ENCODE data around the gene DNPH1.

Gene DNPH1

DNA sequence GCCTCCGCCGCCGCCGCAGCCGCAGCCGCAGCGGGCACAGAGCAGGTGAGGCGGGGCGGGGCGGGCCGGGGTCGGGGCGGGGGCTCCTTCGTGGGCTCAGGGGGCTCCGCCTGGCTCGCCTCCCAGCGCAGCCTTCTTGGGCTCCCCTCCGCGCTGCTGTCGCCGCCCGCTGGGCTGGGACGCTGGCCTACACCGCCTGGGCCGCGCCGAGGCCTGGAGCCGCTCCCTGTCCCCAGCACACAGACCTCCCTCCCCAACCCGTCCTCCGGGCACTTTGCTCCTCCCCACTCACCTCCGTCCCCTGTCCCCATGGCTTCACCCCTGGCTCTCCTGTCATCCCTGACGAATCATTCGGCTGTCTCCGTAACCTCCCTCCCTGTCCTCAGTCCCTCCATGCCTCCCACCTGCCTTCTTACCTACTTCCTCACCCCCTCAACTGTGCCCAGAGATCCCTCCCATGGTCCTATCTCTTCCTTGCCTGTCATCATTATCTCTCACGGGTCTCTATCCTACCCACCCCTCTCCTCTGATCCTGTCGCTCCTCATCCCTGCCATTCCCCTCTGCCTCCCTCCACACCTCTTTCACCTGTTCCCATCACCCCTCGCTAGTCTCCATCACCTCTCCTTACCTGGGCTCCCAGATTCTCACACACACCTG lies 14.5 kb upstream of the DNPH1 start:
- no peak for DNase-seq

DNA sequence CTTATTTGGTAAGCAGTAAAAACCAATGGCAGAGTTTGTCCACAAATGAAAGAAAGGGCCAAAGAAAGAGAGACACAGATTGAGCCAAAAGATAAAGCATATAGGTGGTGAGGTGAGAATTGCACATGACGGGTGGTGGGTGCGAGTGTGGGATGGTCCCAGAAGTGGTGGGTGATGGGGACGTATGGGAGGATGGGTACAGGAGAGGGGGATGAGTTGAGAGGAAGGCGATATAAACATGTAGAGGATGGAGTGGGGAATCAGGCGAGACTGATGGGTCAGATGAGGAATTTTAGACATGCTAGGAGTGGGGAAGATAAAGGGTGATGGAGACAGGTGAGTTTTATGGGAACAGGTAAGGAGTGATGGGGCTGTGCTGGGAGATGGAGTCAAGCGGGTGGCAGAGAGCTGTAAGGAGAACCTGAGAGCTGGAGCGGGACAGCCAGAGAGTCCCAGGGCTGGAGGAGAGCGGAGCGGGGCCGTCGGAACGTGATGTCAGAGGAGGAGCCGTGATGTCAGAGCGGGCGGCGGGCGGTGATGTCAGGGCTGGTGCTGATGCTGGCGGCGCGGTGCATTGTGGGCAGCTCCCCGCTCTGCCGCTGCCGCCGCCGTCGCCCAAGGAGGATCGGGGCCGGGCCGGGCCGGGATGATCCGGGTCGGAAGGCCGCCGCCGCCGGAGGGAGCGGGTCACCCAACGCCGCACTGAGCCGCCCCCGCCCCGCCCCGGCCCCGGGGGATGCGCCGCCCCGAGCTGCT lies 13.8 kb upstream of the DNPH1 start, which contains the start of gene TTBK1:
Gene TTBK1, plus strand, starts transcription at position 574 of the 756 bp plus-strand sequence. CDS start 3,180 bp downstream, outside the sequence.
- DNase-seq = peak; percentile 33

DNA sequence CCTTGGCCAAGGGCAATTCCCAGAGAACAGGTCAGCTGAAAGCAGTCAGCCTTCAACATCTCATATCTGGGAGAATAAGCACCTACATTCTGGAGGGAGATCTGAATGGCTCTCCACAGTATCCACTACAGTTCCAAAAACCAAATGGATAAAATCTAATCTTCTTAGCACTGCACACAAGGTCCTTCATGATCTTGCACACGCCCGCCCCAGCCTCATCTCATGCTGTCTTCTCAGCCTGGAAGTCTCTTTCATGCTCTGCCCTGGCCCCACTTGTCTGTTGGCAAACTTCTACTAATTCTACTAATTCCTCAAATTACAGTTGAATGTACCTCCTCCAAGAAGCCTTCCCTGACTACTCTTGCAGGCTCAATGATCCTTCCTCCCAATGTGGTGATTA lies 12.2 kb upstream of the DNPH1 start:
- DNase-seq = no peak

DNA sequence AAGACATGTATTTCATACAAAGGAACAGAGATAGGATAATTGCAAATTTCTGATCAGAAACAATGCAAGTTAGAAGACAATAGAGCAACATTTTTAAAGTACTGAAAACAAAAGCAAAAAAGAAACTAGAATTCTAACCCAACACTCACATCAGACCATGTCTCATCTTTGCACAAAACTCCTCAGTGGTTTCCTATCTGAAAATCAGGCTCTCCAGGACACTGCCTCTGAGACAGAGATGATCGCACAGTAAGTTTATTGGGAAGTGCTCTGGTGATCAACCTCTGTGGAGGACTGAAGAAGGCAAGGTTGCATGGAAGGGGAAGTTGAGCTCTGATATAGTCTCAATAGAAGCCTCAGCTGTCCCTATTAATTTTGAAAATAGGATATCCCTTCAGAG lies 11.7 kb upstream of the DNPH1 start:
- DNase-seq = no peak

DNA sequence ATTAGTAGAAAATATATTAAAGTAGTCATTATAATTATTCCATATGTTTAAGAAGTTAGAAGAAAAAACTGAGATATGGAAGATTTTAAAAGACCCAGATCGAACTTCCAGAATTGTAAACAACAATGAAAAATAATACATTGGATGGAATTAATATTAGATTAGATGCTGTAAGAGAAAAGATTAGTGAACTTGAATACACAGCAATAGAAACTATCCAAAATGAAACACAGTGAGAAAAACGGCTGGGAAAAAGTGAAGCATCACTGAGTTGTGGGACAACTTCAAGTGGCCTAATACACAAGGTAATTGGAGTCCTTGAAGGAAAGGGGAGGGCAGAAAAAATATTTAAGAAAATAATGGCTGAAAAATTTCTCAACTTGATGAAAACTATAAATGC lies 9.8 kb upstream of the DNPH1 start:
- no peak for DNase-seq

DNA sequence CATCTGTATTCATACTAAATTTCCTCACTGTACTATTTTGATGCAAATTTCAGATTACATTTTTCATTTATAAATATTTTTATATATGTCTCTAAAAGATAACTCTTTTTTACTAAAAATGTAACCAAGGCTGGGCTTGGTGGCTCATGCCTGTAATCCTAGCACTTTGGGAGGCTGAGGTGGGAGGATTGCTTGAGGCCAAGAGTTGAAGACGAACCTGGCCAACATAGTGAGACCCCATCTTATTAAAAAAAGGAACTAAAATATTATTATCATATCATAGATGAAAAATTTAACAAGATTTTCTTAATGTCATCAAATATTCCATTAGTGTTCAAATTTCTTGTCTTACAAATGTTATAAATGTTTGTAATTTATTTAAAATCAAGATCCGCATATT lies 6.6 kb upstream of the DNPH1 start:
- no peak for DNase-seq

DNA sequence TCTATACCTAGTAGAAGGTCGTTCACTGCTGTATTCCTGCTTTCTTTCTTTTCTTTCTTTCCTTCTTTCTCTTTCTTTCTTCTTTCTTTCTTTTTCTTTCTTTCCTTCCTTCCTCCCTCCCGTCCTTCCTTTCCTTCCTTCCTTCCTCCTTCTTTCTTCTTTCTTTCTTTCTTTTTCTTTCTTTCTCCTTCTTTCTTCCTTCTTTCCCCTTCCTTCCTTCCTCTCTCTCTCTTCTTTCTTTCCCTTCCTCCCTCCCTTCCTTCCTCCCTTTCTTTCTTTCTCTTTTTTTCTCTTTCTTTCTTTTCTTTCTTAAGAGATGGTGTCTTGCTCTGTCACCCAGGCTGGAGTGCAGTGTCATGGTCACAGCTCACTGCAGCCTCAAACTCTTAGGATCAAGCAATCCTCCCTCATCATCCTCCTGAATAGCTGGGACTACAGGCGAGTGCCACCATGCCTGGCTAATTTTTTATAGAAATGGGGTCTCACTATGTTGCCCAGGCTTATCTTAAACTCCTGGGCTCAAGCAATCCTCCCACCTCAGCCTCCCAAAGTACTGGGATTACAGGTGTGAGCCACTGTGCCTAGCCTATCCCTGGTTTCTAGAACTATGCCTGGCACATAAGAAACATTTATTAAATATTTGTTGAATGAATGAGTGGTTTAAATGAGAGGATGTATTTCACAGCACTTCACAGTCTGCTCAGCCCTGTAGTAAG lies 2.6 kb upstream of the DNPH1 start:
- DNase-seq = no peak

DNA sequence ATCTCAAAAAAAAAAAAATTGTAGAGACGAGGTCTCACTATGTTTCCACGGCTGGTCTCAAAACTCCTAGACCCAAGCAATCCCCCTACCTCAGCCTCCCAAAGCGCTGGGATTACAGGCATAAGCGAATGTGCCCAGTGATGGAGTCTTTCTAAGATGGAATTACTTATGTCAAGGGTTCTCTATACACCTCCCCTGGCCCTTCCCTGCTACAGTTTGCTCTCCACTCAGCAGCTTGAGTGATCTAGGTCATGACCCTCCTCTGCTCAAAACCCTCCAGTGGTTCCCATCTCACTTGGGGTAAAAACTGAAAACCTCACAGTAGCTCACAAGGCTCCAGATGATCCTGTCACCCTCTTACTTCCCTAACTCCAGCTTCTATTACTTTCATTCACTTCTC lies 1.8 kb upstream of the DNPH1 start:
- no peak for DNase-seq

DNA sequence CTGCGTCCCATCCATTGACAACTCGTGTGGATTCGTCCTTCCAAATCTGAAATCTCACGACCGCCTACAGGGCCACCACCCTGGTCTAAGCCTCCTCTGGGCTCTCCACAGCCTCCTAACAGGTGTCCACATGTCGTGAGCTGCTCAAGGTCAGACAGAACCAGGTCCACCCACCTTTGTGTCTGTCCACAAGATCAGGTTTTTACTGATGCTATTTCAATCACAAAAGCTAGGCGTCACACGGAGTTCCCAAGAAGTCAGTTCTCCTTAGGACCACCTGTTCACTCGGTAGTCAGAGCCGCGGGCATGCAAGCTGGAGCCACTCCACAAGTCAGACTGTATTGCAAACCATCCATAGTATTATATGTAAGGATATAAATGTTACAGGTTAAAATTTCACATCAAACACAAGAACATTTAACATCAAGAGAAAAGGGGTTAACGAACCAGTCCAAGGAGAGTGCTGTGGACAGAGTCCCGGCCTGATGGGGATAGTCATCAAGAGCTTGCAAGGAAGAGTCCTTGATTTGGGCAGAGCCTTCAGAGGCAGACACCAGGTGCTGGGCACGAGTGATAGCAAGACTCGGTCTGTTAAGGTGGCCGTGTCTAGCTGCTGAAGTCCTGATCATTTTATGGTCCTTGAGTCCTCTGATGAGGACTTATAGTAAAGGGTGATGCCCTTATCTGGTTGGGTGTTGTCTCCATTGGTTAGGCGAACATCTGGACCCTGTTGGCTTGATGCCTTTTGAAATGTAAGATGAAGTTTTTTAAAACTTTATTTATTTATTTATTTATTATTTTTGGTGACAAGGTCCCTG lies 731 bp upstream of the DNPH1 start:
- no peak for DNase-seq

DNA sequence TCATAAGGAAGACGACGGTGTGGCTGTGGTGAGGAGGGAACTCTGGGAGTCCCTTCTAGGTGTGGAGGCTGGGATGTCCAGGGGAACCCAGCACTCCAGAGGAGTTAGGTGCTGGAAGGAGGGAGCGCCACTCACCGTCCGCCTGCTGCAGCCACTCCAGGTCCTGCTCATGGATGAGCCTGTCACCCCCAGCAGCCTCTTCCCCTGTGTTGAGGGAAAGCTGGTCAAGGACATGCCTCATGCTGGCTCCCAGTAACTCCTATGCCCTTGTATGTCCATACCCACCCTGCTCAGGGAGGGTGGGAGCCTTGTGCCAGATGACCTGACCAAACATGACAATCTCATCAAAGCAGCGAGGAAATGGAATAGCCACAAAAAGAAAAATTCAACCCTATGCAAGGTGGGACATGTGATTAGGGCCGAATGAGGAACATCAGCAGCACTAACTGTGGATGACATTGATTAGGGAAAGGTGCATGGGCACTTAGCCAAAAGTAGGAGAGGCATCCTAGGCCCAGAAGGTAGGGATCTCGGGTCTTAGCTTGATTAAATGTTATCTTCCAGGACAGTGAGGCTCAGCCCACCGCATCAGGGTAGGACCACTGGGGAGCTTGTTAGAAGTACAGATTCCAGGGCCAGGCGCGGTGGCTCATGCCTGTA lies 3.0 kb downstream of the DNPH1 start:
- no peak for DNase-seq

DNA sequence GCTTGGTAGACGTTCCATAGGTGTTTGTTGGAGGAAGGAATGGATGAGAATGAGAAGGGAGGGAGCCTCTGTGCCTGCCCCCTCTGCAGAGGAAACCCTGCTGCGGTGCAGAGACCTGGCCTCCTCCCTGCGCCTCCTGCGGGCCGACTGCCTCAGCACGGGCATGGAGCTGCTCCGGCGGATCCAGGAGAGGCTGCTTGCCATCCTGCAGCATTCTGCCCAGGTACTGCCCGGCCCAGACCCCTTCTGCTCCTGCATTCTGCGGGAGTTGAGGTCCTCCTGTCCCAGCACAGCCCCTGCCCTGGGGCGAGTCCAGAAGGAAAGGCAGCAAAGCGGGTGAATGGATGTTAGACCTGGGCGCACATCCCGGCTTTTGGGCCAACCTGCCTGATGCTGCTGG lies 6.1 kb downstream of the DNPH1 start:
- DNase-seq = no peak

DNA sequence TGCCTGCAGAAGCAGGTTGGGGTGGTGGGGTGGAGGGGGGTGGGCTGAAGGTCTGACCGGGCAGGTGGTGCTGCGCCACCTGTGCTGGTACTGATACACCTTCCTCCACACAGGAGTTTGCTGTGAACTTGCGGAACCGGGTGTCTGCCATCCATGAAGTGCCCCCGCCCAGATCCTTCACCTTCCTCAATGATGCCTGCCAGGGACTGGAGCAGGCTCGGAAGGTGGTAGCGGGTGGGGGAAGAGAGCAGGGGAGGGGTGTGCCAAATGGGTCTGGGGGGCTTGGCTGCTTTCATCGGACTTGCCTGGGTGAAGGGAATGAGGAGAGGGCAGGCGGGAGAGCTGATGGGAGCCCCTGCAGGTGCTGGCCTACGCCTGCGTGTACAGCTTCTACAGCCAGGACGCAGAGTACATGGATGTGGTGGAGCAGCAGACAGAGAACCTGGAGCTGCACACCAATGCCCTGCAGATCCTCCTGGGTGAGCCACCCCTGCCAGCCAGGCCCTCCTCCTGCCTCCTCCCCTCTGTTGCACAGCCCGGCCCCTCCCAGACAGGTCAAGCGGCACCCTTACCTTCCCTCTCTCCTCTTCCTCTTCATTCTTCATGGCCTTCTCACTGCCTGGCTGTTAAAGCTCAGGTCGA lies 6.7 kb downstream of the DNPH1 start:
- DNase-seq = no peak

DNA sequence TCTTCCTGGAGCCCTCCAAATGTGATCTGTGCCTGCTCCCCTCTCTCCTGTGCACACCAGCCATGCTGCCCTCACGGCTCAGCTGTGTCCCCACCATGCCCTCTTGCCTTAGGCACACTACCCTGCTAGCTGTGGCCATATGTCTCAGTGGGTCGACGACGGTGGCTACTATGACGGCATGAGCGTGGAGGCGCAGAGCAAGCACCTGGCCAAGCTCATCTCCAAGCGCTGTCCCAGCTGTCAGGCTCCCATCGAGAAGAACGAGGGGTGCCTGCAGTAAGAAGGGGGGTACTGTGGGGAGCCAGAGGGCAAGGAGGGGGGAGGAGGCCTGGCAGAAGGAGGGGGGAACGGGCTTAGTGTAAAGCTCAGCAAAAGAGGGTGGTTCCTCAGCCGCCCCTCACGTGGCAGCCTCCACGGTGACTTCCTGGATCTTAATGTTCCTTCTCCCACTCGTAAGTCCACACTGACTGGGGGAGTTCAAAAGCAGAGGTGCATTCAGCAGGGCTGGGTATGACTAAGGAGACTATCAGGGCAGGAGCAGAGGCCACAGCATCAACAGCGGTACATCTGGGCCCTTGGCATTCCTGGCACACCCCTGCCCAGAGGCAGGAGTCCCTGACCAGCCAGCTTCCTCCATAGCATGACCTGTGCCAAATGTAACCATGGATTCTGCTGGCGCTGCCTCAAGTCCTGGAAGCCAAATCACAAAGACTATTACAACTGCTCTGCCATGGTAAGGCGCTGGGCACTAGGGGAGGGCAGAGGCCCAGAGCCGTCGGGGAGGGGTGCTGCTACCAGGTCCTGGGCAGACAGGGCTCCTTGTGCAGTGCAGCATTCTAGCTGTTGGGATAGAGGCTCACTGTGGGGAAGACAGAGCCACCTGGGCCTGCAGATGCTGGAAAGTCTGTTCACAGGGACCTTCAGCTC lies 8.0 kb downstream of the DNPH1 start:
- DNase-seq = no peak

DNA sequence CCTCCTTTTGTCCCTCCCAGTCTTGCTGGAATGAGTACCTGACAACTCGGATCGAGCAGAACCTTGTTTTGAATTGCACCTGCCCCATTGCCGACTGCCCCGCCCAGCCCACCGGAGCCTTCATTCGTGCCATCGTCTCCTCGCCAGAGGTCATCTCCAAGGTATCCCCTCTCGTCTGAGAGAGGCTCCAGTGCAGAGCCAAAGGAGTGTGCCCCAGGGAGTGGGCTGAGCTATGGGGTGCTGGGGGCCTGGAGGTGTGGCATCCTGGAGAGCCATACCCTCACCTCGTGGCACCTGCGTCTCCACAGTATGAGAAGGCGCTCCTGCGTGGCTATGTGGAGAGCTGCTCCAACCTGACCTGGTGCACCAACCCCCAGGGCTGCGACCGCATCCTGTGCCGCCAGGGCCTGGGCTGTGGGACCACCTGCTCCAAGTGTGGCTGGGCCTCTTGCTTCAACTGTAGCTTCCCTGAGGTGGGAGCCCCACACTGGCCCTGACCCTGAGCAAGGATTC lies 8.8 kb downstream of the DNPH1 start:
- DNase-seq = no peak

DNA sequence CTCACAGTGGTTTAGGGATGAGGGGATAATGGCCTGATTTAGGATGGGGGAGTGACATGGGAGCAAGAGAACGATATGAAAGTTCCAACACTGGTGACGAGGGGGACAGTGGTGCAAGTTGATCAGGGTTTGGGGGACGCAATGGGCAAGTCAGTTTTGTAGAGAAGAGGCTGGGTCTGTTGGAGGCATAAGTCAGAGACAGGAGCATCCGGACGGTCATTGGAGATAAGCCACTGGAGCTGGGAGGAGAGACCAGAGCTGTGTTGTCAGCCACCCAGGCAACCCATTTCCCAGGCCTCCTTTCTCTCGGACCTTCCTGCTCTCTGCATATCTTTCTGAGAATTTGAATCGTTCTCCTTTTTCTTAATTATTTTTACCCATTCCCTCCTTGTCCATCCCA lies 9.5 kb downstream of the DNPH1 start:
- DNase-seq = no peak

DNA sequence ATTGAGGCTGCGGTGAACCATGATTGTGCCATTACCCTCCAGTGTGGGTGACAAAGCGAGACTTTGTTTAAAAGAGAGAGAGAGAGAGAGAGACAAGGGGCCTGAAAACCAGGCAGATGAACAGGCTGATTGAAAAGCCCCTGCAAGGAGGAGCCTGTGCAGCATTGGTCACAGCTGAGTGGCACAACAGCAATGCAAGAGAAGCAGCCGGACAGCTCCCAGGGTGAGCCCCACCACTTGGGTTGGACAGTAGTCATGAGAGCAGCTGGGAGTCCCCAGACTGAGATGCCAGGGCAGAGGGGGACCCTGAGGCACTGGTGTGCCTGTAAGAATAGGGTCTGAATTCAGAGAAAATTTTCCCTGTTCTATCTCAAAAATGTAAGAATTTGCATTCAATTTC lies 10.2 kb downstream of the DNPH1 start:
- no peak for DNase-seq

DNA sequence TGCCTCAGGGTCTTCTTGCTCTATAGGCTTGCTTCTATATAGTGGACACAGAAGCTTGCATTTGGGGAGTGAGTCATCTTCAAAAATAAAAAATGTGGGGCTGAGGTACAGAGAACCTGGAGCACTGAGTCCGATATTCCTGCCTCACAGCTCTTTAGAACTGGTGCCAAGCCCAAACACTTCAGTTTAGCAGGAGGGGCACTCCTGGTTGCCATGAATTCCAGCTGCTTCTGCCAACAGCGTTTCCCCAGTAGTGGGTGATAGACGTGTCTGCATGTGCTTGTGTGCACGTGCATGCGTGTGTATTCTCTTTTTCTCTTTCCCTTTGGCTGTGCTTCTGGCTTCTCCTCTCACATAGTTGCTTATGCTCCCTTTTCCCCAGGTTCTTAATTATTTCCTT lies 11.9 kb downstream of the DNPH1 start:
- DNase-seq = no peak

DNA sequence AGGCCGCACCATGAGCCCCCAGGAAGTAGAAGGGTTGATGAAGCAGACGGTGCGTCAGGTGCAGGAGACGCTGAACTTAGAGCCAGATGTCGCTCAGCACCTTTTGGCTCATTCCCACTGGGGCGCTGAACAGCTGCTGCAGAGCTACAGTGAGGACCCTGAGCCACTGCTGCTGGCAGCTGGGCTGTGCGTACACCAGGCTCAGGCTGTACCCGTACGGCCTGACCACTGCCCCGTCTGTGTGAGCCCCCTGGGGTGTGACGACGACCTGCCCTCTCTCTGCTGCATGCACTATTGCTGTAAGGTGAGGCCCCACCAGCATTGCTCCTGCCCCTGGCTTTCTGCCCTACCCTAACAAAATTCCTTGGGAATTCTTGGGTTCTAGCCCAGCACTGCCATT lies 13.1 kb downstream of the DNPH1 start:
- DNase-seq = no peak

DNA sequence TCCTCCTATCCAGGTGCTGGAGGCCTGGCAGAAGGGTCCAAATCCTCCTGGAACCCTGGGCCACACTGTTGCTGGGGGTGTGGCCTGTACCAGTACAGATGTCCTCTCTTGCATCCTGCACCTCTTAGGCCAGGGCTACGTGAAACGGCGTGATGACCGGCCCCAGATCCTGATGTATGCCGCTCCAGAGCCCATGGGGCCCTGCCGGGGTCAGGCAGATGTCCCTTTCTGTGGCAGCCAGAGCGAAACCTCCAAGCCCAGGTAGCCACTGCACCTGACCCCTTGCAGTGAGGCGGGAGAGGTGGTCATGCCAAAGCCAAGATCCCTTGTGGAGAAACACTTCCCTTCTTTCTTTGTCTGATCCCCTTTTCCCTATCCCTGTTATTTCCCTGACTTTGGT lies 14.2 kb downstream of the DNPH1 start:
- no peak for DNase-seq

DNA sequence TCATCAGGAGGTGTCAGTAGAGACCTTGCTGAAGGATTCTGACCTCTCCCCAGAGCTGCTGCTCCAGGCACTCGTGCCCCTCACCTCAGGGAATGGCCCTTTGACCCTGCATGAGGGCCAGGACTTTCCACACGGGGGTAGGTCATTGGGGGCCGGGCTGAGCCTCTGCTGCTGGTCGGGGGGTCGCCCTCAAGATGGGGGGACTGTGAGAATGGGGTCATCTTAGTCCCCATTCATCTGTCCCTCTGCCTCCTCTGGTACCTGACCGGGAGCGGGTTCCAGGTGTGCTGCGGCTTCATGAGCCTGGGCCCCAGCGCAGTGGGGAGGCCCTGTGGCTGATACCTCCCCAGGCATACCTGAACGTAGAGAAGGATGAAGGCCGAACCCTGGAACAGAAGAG lies 15.8 kb downstream of the DNPH1 start:
- no peak for DNase-seq

DNA sequence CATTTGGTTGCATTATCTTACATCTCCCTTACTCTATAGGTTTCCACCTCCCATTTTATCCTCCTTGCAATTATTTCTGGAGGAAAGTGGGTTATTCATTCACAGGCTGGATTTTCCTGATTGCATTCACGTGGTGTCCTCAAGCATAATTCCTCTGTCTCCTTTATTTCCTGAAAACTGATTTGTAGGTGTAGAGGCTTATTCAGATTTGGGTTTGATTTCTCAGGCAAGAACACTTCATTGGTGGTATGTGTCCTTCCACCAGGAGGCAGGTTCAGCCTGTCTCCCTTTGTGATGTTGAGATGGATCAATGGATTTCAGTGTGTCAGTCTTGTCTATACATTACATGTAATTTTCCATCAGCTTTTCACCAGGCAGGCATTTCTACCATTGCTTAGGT lies 17.3 kb downstream of the DNPH1 start:
- no peak for DNase-seq
